HG03064 (cell line): ENCODE results near the gene FCHSD2.
"Not testable (repeated sequence)": the region's sequence is repeated elsewhere in the genome, so short reads cannot be mapped to it uniquely, and the experiment has no call there.

Experiments
- ATAC-seq: cut with Tn5 transposase; IDR thresholded peaks from one replicate; pipeline ENCODE4 v1.9.1; 2021; ENCODE audit warnings: low read depth; ENCODE audit not compliant: unreplicated experiment

The FCHSD2 gene

DNA sequence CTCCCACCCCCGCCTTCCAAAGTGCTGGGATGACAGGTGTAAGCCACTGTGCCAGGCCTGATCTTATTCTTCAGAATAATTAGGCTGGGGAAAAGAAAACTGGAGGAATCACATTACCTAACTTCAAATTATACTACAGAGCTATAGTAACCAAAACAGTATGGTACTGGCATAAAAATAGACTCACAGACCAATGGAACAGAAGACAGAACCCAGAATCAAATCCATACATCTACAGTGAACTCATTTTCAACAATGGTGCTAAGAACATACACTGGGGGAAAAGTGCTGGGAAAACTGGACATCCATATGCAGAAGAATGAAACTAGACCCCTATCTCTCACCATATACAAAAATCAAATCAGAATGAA lies 165.6 kb downstream of the FCHSD2 start:
- ATAC-seq = not testable (repeated sequence)

DNA sequence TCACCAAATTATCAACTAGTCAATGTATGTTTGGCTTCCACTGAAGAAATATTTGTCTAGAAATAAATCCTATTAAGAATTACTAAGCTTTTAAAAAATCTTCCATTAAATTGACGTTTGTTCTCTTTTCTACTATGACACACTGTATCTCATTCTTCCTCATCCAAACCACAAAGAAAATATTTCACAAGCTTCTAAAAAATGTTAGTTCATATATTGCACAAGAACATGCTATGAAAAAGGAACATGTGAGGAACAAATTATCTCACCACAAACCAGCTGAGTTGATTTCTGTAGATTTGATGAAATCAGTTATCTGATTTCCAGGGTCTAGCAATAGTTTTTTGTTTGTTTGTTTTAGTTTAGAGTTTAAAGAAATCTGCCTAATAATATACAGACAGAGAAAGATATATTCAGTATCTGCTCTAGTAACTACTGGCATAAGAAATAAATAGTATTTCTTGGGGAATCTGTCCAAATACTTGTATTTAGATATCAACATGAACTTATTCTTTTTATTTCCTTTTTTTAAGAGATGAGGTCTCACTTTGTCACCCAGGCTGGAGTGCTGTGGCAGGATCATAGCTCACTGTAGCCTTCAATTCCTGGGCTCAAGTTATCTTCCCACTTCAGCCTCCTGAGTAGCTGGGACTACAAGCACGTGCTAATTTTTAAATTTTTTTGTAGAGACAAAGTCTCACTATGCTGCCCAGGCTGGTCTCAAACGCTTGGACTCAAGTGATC lies 166.2 kb downstream of the FCHSD2 start:
- no peak for ATAC-seq

DNA sequence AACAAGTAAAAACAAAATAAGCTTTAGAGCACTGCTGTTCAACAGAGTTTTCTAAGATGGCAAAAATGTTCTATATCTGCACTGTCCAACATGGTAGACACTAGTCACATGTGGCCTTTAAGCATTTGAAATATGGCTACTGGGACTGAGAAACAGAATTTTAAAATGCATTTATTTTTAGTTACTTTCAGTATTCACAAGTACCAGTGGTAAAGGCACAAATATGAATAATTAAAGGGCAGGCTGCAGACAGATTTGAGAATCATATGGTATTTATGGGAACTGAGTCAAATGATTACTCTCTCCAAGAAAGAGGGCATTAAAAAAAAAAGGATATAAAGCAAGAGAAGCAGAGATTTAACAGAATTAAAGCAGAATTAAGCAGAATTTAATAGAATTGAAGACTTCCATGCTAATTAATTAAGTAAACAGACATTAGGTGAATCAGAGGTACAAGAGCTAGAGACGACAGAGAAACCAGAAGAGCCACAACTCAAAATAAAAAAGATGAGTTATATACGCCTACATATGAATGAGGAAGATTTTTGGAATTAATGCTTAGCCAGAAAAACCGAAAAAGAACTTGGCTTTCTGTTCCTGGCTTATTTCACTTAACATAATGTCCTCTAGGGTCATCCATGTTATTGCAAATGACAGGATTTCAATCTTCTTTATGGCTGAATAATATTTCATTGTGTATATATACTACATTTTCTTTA lies 167.5 kb downstream of the FCHSD2 start:
- no peak for ATAC-seq

DNA sequence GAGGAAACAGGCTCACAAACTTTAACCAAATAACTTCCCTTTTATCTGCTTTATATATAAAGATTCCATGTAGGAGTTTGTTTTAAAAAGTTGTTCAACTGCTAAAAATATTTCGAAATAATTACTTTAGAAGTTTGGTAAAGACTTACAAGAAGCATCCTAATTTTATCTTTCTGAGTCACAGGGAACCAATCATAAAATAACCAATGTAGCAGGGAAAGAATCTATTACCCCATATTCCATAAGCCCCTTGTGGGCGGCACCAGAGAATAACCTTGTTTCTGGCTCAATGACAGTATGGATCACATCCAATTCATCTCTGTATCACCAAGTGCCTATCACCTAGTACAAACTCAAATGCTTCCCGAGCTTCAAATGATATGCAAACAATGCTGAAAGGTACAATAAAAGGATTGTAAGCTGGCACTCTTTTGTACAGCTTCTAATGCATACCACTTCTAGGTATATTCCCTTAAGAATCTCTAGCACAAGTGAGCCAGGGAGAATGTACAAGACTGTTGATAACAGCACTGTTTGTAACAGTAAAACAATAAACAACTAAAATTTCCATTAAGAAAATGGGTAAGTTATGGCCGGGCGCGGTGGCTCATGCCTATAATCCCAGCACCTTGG lies 169.5 kb downstream of the FCHSD2 start:
- ATAC-seq = no peak

DNA sequence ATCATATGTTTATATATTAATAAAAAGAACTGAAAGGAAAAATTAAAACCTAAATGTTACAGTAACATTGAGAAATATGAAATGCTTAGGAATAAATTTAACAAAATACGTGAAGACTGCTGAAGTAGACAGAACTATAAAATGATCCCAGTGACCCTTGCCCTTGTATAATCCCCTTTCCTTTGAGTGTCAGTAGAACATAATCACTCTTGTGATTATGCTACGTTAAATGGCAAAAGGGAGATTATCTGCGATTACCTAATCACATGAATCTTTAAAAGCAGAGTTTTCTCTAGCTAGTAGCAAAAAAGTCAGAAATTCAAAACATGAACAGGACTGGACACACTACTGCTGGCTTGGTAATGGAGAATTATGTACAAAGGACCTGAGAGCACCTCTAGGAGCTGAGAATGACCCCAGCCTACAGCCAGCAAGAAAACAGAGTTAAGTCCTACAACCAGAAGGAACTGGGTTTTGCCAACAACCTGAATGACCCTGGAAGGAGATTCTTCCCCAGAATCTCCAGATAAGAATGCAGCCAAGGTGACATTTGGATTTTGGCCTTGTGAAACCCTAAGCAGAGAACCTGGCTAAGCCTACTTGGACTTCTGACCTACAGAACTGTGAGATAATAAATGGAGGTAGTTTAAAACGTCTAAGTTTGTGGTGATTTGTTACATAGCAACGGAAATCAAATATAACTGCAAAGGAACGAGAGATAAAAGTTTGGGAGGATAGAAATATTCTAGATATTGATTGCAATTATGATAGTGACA lies 170.7 kb downstream of the FCHSD2 start:
- no peak for ATAC-seq

DNA sequence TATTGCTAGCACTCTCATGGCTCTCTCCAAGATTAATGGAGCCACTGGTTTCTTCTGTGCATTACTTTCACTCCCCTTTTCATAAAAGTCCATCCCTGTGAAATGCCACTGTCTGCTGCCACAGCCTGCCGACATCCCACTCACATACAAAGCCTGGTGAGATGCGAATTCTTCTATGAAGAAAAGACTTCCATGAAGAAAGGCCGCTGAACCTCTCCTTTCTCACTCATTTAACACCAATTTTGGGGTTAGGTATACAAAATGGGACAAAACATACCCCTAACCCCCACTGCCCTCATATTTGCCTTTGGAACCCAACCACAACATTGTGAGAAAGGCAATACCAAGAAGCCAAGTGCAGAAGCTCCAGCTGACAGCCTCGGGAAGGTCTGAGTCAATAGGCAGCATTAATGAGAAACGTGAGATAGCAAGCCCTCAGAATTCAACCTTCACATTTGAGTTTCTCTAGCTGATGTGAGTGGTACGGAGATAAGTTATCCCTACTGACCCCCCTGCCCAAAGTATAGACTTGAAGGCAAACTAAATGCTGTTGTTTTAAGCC lies 171.5 kb downstream of the FCHSD2 start:
- no peak for ATAC-seq

DNA sequence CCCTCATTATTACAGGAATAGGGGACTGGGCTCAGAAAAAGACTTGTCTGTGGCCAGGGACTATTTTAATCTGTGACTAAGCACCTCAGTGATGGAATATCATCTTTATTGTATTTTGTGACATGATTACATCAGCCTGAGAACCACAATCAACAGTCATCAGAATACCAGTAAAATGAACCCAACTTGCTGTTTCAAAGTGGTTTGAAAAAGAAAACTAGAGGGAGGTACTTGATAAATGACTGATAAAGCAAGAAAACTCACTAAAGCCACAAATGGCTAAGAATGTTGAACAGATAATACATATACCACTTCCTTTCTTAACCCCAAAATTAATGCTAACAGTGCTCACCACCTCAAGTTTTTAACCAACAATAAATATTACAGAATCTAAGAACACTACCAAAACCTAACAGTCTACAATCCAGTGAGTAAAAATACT lies 172.2 kb downstream of the FCHSD2 start:
- ATAC-seq = peak; percentile 71

DNA sequence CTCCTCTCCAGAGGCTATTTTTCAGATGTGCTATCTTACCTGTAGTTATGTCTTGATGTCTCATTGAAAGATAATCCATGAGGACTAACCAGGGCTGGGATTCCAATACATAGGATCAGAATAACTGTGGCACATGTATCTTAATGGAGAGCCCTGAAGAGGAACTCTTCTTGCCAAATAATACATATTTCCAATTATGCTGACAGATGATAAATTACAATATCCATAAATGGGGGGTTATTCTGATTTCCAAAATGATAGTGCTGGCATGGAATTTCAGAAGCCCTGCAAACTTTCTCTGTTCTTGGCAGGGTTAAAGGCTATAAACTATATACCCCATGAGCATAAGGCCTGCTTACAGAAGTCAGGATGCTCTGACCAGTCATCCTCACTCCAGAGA lies 173.7 kb downstream of the FCHSD2 start:
- no peak for ATAC-seq

DNA sequence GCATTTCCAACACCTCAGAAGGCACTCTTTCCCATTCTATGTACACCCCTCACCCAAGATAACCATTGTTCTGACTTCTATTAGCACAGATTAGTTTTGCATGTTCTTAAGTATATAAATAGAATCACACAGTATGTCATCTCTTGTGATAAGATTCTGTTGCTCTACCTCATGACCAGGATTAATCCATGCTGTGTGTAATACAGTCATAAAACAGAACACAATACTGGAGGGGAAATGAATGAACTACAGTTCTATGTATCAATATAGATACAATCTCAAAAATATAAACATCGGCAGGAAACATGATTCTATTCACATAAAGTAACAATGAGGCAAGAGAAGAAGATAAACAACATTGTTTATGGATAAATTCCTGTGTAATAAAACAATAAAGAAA lies 176.4 kb downstream of the FCHSD2 start:
- no peak for ATAC-seq

DNA sequence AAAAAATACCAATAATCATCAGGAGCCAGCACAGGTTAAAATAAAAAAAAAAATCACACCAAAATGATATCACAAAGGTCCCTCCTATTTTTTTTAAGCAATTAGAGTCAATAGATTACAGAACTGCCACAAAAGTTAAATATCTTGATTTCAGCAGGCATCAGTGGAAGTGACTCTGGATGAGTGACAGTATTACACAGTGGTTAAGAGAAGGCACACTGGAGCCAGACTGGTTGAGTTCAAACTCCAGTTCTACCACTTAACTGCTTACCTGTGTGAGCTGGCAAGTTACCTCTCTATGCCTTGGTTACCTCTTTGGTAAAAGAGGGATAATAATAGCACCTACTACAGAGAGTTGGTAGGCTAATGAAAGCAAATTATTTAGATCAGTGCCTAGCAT lies 179.4 kb downstream of the FCHSD2 start:
- ATAC-seq = no peak

DNA sequence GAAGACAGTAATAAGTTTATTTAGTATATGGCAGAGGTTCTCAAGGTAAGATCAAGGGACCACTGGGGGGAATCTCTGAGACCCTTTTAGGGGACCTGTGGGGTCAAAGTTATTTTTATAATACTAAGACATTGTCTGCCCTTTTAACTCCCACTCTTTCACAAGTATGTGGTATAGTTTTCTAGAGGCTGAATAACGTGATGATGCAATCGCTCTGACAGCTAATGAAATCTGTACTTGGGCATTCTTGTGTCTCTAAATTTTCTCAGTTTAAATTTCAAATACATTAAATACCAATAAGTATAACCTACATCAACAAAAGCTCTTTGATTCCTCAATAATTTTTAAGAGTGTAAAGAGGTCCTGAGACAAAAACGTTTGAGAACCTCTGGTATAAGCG lies 180.0 kb downstream of the FCHSD2 start:
- no peak for ATAC-seq

DNA sequence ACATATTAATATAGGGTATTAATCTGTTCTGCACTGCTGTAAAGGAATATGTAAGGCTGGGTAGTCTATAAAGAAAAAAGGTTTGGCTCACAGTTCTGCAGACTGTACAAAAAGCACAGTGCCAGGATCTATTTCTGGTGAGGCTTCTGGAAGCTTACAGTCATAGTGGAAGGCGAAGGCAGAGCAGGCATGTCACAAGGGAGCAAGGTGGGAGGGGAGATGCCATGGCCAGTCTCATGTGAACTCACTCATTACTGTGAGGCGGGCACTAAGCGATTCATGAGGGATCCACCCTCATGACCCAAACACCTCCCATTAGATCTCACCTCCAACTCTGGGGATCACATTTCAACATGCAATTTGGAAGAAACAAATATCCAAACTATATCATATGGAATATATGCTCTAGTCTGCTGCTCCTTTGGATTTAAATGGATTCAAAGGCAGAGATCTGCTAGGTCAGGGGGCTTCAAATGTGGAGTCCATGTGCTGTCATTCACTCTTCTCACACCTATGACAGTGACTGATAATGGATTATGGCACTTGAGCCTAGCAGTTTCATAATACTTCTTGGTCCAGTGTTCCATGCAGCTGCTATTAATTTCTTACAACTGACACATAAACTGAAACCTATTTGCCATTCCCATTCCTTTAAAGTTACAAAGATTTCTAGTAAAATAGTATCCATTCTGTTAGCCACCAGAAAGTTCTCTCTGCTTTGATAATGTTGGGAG lies 182.0 kb downstream of the FCHSD2 start:
- no peak for ATAC-seq

DNA sequence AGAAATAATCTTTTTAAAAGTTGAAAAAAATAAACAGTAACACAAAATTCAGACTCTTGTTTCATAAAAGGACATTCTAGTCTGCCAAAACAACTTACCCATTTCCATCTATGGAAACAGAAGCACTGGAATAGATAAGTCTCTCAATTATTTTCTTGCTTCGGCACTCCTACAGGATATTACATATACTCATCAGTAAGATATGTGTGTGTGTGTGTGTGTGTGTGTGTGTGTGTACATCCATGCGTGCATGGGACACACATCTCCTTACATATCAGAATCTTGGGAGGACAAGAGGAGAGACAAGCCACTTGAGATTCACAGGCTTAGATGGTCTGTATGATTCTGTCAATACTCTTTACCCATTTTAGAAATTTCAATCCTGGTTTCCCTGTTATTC lies 183.3 kb downstream of the FCHSD2 start:
- no peak for ATAC-seq

DNA sequence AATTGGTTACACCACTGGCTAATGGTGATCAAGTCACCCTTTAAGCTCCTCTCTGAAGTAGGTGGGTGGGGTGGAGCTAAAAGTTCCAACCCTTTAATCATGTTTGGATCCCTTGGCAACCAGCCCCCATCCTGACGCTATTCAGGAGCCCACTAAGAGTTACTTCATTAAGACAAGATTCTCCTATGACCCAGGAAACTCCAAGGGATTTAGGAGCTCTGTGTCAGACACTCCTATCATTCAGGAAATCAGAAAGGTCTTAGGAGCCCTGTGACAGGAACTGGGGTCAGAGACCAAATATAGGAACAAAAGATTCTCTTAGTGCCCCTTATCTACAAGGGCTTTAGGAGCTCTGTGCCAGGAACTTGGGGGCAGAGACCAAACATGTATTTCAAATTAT lies 186.7 kb downstream of the FCHSD2 start:
- ATAC-seq = no peak

DNA sequence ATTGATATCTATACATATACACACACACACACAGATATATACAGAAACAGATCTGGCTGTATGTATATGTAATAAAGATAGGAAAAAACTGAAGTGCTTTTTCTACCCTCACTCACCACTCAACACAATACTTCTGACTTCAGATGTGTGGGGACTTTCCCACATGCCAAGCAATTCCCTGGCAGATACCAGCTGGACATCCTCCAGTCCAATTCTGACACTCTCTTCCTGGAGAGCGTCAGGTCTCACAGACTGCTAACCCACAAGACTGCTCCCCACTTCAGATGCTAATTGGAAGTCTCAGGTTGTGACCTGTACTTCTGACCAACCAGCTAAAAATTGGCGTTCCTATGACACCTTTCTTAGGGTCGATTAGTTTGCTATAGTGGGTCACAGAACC lies 187.3 kb downstream of the FCHSD2 start:
- no peak for ATAC-seq

DNA sequence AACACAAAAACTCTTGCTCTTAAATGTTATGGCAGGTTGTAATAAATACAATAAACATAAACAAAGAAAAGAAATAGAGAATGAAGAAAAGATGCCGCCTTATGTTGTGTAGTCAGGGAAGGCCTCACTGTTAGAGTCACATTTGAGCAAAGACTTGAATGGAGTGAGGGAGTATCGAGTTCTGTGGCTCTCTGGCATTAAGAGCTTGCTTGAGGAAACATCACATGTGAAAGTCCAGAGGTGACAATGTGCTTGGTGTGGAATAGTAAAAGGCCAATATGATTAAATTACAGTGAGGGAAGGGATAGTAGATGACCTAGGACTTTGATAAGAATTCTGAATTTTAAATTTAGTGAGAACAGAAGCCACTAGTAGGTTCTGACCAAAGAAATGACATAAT lies 188.5 kb downstream of the FCHSD2 start:
- ATAC-seq = no peak

DNA sequence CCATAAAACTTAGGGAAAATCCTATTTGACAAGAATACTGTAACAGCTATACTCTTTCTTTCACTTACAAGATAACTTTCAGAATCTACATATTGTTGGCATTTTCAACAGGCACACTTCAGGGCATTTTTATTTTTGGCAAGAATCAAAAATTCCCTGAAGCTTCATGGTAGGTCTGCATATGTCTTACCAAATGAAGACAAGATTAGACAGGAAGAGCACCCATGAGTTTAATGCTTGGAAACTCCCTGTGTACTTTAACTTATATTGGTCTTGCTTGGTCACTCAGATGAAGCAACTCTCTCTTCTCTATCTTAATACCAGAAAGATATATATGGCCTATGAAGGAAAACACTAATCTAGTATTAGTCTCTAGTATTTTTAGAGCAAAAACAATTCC lies 190.2 kb downstream of the FCHSD2 start:
- peak; percentile 46 for ATAC-seq

DNA sequence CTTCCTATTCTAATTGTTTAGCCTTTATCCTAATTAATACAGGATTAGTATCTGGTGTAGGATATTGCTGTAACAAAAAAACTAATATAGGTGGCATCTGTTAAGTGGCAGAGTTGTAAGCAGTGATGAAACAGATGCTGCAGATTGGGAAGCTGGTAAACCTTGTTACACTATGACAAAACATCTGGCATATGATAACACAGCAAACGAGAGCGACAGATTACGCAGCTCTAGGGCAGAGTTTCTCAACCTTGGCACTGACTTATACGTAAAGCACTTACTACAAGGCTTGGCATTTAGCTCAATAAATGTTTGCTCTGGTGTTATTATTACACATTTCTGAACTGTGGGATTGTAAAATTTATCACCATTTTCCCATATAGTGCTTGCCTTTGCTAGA lies 190.9 kb downstream of the FCHSD2 start:
- ATAC-seq = no peak

DNA sequence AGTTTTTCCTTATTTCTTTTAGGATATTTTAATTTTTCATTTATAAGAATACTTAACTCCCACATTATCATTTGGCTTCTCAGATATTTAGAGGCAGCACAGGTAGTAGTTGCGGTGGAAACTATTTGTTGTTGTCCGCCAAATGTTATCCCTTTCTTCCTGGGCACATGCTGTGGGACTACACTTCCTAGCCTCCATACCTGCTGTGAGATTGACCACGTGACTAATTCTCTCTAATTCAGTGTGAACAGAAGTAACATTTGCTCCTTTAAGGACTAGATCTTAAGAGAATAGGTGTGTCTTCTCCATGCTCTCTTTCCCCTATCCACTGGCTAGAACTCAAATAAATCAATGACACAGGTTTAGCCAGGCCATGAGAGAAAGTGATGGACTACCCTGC lies 191.4 kb downstream of the FCHSD2 start:
- no peak for ATAC-seq

DNA sequence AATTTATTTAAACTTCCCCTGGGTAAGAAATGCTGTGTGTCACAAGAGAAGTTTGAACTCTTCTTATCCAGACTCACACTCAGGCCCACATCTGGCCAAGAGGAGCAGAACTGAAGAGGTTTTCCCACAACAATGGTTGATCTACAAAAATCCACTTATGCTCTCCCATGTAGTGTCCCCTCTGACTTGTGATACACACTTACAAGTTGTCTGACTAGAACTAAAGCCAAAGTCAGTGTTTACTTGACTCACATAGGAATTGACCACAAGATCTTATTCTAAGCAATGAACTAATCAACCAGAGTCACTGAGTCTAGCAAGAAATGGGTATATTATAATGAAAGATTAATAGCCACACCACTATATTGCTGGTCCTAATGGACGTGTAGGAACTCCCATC lies 194.9 kb downstream of the FCHSD2 start:
- no peak for ATAC-seq
